Stimulated activated CD4-positive, alpha-beta T cell treated with anti-CD3 and anti-CD28 coated beads, Interleukin-15, amount 100 ng/mL, for 1 hour (primary cell): ENCODE measurements around the gene RIC8A.
A peak's percentile ranks its signal among the peaks of the same experiment; 100 is the strongest.

ENCODE experiments used
- DNase-seq, 2 donors: peaks; one replicate each; pipeline ENCODE4 v3.0.0-alpha.2; 2020; ENCODE audit warnings: low read depth in 1 of 2, low spot score in 1 of 2

Gene RIC8A

GRCh38 chr11:203945-204586 lies 3.4 kb upstream of the RIC8A start:
- no peak for DNase-seq

- DNase-seq: no peak
These were observed 2.9 kb upstream of the RIC8A start for GRCh38 chr11:204587-205109.

DNA sequence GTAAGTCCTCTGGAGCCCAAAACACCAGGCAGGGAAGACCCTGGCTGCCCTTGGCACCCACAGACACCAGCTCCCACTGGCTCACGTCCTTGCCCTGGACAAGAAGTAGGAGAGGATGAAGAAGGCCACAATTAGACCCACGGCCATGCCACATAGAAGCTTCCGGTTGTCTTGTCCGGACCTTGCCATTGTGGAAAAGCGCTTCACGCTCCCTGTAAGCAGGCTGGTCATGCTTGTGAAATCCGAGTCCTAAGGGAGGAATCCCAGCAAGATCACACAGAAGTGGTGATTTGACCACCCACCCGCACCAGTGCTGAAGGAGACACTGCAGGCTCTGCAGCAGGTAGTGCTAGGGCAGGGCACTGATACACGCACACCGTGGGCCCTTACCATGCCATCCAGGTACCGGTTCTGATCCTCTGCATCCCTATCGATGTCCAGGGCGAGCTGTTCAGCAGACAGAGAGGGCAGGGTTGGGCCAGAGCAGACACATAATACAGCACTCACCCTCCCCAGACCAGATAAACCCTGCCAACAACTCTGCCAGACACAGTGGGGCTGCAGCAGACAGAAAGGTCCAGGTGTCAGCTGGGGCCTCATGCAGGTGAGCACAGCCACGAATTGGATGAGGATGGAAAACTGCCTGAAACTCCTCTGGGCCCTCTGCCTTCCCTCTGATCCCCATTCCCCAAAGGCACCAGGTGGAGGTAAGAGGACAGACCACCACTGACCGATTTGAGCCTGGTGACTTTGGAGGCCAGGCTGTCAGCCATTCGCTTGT lies 2.1 kb upstream of the RIC8A start:
- no peak for DNase-seq

DNA sequence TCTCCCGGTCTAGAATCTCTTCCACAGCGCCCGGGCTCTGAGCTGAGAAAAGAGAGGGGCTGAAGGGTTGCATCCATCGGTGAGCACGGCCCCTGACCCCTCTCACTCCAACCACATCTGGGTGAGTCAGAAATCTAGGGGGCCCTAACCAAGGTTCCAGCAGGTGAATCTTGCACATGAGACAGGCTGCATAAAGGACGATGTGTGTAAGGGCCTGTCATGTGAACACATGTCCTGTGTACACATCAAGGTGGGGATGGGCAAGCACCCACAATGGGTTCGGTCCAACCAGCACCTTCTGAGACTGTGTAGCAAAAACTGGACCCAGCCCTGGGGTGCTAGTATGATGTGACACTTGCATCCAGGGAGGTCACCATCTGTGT lies 1.5 kb upstream of the RIC8A start:
- no peak for DNase-seq

GRCh38 chr11:206526-207207 lies 841 bp upstream of the RIC8A start:
- no peak for DNase-seq

DNA sequence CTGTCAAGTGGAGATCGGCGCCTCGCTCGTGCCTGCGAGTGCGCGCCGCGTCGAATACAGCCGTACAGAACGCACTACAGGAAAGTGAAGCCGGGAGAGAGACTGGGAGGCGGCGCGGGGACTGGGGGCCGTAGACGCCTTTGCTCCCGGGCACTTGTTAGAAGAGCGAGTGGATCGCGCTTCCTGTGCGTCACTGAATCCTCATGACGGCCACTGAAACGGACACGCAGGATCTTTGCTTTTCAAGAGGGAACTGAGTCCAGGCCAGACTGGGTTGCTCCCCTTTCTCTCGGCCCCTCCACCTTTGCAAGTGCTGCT lies 314 bp downstream of the RIC8A start:
- DNase-seq: no peak

- DNase-seq: peak; percentile 68 to 75
These were observed 841 bp downstream of the RIC8A start for GRCh38 chr11:208181-208916.

GRCh38 chr11:208917-209260 lies 1.4 kb downstream of the RIC8A start:
- no peak for DNase-seq

DNA sequence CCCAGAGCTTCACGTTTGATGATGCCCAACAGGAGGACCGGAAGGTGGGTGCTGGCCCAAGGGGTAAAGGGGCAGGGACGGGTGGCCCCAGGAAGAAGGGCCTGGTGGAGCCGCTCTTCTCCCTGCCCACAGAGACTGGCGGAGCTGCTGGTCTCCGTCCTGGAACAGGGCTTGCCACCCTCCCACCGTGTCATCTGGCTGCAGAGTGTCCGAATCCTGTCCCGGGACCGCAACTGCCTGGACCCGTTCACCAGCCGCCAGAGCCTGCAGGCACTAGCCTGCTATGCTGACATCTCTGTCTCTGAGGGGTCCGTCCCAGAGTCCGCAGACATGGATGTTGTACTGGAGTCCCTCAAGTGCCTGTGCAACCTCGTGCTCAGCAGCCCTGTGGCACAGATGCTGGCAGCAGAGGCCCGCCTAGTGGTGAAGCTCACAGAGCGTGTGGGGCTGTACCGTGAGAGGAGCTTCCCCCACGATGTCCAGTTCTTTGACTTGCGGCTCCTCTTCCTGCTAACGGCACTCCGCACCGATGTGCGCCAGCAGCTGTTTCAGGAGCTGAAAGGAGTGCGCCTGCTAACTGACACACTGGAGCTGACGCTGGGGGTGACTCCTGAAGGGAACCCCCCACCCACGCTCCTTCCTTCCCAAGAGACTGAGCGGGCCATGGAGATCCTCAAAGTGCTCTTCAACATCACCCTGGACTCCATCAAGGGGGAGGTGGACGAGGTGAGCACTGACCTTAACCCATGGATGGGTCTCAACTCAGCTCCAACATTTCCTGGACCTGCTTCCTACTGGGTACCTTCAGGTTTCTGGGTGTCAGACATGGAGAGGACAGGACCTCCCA lies 2.0 kb downstream of the RIC8A start:
- DNase-seq: no peak

GRCh38 chr11:210122-210802 lies 2.8 kb downstream of the RIC8A start:
- DNase-seq: no peak

- no peak for DNase-seq
These were observed 3.3 kb downstream of the RIC8A start for GRCh38 chr11:210803-211180.

DNA sequence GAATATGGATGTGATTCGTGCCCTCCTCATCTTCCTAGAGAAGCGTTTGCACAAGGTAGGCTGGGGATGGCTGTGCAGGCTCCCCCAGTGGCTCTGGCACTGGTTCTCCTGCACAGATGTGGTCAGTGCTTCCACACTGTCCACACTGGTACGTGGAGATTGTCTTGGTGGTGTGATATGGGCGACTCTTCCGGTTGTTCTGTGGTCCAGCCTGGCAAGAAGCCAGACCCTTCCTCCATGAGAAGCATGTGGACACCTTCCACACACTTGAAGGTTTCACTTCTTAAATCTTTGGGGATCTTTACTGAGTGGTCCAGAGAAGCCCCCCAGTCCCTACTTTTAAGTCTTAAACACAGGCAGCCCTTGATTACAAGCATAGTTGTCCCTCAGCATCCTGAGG lies 3.8 kb downstream of the RIC8A start:
- no peak for DNase-seq

- no peak for DNase-seq
These were observed 4.2 kb downstream of the RIC8A start for GRCh38 chr11:211741-212140.

- DNase-seq: no peak
These were observed 4.9 kb downstream of the RIC8A start for GRCh38 chr11:212150-213100.

DNA sequence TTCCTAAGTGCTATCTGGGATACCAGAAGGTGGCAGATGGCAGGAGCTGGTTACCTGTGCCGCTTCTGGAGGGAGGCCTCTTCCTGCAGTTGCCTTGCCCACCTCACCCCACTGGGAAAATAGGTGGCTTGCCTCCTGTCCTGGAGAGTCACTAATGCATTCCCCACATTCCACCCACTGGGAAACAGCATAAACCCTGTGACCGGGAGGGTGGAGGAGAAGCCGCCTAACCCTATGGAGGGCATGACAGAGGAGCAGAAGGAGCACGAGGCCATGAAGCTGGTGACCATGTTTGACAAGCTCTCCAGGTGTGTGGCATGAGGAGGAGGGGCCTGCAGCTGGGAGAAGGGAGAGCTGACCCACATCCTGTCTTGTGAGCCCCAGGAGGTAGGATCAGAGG lies 5.6 kb downstream of the RIC8A start:
- no peak for DNase-seq

DNA sequence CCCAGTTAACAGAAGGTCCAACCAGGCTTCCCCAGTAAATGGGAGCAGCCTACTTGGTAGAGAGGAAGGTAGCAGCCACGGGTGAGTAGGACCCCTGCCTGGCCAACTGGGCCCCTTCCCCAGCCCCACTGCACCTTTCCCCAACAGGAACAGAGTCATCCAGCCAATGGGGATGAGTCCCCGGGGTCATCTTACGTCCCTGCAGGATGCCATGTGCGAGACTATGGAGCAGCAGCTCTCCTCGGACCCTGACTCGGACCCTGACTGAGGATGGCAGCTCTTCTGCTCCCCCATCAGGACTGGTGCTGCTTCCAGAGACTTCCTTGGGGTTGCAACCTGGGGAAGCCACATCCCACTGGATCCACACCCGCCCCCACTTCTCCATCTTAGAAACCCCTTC lies 6.6 kb downstream of the RIC8A start:
- DNase-seq: no peak

GRCh38 chr11:215581-216037 lies 8.1 kb downstream of the RIC8A start:
- no peak for DNase-seq

DNA sequence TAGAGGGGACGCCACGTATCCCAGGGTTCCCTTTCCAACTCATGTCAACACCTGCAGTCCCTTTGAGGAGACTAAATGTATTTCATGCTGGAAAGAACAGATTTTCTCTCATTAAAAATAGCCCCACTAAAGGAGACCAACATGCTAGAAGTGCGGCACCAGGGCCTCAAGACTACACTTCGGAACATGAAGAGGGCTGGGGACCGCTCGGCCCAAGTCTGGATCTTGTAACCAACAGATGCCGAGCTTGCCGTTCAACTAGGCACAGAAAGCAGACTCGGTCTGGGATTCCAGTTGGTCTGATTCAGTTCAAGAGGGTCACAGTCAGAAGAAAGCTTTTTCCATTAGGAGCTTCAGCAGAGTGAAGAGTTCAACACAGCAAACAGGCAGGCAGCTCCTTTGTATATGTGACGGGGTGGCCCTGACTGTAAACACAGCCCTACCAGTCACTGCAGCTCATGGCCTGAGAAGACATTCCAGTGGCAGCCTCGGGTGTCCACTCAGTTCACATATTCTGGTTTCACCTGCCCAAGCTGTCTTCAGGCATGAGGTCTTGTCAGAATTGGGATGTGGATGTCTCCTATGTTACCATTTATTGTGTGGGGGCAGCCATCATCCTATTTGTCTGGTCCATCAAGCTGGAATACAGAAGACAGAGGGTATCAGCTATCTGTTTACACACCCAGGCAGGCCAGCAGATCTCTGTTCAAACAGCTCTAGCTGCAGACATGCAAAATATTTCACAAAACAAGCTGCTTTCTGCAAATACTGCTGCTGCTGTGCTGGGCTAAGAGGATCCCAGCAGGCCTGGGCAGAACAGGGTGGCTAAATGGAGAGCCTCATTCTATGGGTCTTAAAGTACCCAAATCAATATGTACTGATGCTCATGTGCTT lies 8.8 kb downstream of the RIC8A start:
- DNase-seq: no peak
